CD4-positive, alpha-beta T cell treated with Interleukin-1 beta for 1 hour (primary cell): ENCODE measurements around the gene ARG2.
"Not testable (repeated sequence)": the region's sequence is repeated elsewhere in the genome, so short reads cannot be mapped to it uniquely, and the experiment has no call there.

Experiments
- DNase-seq, 2 donors: peaks; one replicate each; pipeline ENCODE4 v3.0.0-alpha.2; 2020 to 2022

ARG2 gene

DNA sequence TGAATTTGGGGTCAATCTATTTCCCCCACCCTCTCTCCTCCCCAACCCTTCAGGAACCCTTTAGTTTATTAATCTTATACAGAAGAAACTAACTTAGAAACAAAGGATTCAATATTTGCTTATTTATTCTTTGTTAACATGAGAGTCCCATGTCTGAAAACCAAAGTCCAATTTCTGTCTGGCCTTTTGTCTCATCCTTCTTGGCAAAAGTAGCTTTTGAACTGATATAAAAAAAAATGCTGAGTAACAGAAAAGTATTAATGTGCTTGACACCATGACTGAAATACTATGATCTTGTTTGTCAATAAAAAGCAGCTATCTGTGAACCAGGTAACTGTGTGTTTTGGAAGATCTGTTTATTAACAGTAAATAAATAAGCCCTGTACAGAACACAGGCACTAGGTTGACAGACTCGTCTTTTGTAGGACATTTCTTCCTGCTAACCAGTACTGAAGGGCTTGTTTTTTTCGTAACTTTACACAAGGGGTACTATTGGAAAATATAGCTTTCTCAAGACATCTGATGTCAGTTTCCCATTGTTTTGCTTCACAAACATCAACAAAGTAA is 30.4 kb upstream of the ARG2 start:
- no peak for DNase-seq

DNA sequence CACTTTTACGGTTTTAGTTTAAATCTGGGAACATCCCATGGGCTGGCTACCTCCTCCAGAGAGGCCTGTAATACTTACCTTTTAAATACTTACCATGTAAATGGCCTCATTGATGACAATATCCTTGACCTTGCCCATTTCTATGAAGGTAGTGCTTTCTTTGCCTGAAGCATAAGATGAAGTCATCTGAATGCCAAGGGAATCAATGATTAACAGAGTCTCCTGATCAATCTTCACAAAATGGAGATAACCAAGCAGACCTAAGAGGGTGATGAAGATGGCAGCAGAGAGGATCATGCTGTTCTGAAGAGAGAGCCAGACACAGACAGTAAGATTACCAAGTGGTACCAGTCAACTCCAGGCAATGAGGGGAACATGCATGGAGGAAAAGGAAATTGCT is 26.1 kb upstream of the ARG2 start:
- not testable (repeated sequence) for DNase-seq

DNA sequence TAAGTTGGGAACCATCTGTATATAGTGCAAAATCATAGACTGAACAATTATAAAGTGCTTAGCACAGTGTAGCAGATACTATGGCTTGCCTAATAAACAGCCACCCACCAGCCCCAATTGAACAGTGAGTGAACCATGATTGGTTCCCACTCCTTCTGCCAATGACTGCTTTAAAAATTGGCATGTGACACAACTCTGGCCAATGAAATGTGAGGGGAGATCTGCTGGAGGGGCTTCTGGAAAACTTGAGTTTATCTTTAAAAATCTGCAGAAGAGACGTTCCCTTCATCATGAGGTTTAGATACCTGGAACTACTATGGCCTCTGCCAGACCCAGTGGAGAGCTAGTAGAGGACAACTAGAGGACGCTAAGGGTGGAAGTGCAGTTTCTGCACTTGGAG is 24.3 kb upstream of the ARG2 start:
- DNase-seq = no peak

DNA sequence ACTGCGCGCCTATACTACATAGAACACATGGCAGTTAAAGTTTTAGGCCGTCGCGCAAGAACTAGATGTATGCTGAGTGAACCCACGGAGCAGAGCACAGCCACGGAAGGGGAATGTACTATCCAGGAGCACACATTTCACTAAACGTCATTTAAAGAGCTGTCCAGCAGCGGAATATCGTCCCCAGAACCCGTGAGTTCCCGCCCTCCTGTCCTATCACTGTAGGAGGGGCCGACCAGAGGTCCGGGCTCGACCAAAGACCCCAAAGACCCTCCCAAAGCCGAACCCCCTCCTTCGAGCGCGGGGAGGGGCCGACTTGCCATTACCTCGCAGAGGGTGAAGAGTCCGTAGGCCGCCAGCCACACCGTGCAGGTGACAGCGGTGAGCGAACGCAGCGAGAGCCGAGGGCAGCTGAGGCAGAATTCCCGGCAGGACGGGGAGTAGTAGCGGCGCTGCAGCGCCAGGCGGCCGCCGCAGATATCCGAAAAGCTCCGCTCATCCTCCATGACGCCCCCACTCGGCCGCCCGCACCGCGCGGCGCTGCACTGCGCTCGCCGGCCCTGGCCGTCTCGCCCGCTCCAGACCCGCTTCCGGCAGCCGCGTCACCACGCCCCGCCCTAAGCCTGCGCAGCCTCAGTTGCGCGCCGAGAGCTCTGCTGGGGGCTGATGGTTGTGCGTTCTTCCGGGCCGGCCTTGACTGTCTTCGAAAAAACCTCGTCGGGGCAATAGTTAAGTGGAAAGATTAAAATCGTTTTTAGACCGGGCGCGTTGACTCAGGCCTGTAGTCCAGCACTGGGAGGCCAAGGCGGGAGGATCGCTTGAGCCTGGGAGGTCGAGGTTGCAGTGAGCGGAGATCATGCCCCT is 19.8 kb upstream of the ARG2 start, which contains the start of gene PIGH:
PIGH (minus strand) TSS at position 571 of the 864 bp plus-strand sequence; CDS start at position 506, 65 bp downstream.
- DNase-seq = peak; percentile 95 to 96

GRCh38 chr14:67600562-67600974 is 19.2 kb upstream of the ARG2 start:
- DNase-seq = not testable (repeated sequence)

- DNase-seq = no peak
These were observed 17.6 kb upstream of the ARG2 start for GRCh38 chr14:67602076-67602475.

DNA sequence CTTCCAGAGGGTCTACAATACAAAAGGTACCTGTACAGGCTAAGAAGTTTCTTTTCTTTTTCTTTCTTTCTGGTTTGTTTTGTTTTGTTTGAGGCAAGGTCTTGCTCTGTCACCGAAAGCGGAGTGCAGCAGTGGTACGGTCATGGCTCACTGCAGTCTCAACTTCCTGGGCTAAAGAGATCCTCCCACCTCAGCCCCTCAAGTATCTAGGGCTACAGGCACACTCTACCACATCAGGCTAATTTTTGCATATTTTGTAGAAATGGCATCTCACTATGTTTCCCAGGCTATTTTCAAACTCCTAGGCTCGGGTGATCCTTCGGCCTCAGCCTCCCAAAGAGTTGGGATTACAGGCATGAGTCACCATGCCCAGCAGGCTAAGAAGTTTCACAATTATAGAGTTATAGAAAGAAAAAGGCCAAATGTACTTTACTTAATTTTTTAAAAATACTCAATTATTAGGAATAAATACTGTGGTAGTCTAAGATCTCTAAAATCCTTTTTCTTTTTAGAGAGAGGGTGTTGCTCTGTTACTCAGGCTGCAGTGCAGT is 16.6 kb upstream of the ARG2 start:
- DNase-seq = peak in 1 of 2 donors; percentile 61

DNA sequence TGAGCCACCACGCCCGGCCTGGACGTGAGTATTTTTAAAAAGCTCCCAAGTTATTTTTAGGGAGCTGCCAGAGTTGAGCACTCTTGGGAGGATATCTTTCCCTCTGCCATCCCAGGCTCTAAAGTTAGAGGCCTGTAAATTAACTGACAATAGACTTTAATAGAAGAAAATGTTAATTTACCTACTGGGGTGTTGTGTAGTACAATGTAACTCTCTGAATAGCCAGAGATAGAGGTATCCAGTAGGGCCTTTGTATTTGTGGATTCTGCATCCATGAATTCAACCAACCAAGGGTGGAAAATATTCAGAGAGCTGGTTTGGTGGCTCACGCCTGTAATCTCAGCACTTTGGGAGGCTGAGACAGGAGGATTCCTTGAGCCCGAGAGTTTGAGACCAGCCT is 12.1 kb upstream of the ARG2 start:
- DNase-seq = no peak

GRCh38 chr14:67609642-67610310 is 9.9 kb upstream of the ARG2 start:
- DNase-seq = no peak

GRCh38 chr14:67610491-67610890 is 9.2 kb upstream of the ARG2 start:
- DNase-seq = no peak

GRCh38 chr14:67618617-67619063 is 1.1 kb upstream of the ARG2 start:
- DNase-seq = peak; percentile 61 to 86

DNA sequence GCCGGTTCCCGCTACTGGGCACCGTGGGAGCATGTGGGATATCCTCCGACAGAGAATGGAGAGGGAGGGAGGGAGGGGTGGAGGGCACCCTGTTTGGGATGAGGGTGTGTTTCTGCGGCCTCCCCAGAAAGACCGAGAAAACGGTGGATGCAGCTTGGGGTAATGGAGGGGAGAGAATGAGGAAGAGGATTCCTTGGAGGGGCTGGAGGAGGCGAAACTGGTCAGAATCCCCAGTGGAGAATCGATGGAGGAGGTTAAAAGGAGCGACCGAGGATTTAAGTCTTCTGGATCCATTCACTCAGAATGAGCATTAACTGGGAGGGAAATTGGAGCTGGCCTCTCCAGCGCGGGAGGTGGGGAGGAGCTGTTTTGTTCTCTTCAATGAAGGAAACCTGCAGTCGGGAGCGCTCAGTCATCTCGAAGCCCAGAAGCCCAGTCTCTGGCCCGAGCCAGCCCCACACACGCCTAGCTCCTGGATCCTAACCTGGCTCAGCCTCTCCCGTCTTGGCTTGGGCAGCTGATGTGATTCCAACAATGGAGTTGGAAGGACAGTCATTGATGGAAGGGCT is 581 bp downstream of the ARG2 start:
- no peak for DNase-seq

- DNase-seq = no peak
These were observed 3.0 kb downstream of the ARG2 start for GRCh38 chr14:67622675-67623074.

GRCh38 chr14:67623114-67623513 is 3.4 kb downstream of the ARG2 start:
- DNase-seq = no peak

- not testable (repeated sequence) for DNase-seq
These were observed 6.4 kb downstream of the ARG2 start for GRCh38 chr14:67626131-67626530.

DNA sequence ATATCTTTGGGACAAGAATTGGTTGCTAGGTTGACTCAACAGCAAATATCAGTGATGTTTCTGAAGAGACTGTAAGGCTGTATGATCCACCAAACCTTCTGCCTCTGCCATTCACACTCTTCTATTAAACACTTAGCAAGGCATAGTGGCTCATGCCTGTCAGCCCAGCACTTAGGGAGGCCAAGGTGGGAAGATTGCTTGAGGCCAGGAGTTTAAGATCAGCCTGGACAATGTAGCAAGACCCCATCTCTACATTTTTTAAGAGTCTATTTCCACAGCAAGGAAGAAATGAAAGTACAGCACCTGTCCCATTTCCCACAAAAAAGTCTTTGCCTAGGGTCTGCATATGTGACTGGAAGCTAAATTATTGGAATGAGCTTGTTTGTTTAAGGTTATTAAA is 7.8 kb downstream of the ARG2 start:
- DNase-seq = no peak

- DNase-seq = no peak
These were observed 10.5 kb downstream of the ARG2 start for GRCh38 chr14:67630186-67630585.

DNA sequence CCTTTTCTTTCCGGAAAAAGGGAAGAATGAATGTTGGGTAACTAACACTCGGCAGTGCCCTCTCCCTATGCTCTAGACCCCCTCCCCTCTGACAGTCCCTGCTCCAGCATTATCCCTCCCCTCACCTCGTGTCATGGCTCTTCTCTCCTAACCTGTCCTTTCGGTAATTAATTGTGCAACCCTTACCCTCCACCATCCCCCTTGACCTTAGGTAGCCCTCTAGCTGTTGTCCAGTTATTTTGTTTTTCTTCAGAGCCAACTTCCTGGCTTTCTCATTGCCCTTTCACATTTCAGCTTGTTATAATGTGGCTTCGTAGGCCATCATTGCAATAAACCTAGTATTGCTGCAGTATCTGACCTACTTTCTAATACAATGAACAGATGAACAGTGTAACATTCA is 11.2 kb downstream of the ARG2 start:
- no peak for DNase-seq

- no peak for DNase-seq
These were observed 13.9 kb downstream of the ARG2 start for GRCh38 chr14:67633451-67634147.

DNA sequence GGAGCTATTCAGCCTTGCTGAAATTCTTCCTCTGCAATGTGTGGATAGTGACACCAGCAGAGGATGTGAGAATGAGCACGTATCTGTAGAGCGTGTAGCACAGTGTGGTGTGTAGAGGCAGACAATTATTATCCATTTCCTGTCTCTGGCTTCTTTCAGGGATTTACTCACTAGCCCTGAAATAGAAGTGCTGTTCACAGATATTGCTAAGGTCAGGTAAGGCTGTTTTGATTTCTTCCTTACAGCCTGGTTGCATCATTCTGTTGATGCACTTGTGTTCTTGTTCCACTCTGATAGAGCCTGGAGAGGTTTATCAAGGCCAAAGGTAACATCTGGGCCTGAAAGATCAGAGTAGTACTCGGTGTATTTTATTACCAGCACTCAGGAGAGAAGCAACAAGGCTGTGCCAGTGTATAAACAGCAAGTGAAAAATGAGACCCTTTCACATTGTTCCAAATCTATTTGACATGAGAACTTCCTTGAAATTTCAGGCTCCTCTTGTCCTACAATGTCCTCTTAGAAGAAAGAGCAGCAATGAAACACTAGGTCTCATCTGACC is 16.7 kb downstream of the ARG2 start:
- DNase-seq = no peak

- no peak for DNase-seq
These were observed 18.9 kb downstream of the ARG2 start for GRCh38 chr14:67638642-67639041.

DNA sequence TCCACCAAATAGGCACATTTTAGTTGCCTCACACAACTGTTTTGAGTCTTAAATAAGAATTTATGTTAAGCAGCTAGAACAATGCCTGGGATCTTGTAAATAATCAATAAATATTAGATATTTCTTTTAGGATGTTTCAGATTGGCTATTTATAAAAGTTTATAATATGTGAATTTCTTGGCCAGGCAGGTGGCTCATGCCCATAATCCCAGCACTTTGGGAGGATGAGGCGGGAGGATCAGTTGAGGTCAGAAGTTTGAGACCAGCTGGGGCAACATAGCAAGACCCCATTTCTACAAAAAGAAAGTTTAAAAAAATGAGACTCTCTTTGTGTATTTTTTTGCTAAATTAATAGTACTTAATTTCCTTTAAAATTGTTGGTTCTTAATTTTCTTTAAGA is 21.8 kb downstream of the ARG2 start:
- DNase-seq = no peak
